ENCODE results near the gene MYPN.
"Not testable (repeated sequence)": the region's sequence is repeated elsewhere in the genome, so short reads cannot be mapped to it uniquely, and the experiment has no call there.

Gene MYPN

GRCh38 chr10:68233046-68233445 is 123.8 kb downstream of the MYPN start:
- DNase-seq (ENCODE audit: low read depth) = no peak

GRCh38 chr10:68235111-68235510 is 125.8 kb downstream of the MYPN start:
- no peak for DNase-seq (ENCODE audit: low read depth)

GRCh38 chr10:68235581-68235980 is 126.3 kb downstream of the MYPN start:
- no peak for DNase-seq (ENCODE audit: low read depth)

- no peak for DNase-seq (ENCODE audit: low read depth)
Observed at GRCh38 chr10:68237173-68237572, 127.9 kb downstream of the MYPN start.

GRCh38 chr10:68238371-68238770 is 129.1 kb downstream of the MYPN start:
- no peak for DNase-seq (ENCODE audit: low read depth)

- DNase-seq (ENCODE audit: low read depth) = no peak
Observed at GRCh38 chr10:68239069-68239468, 129.8 kb downstream of the MYPN start.

- no peak for DNase-seq (ENCODE audit: low read depth)
Observed at GRCh38 chr10:68239596-68240150, 130.4 kb downstream of the MYPN start.

GRCh38 chr10:68242051-68242450 is 132.8 kb downstream of the MYPN start:
- no peak for DNase-seq (ENCODE audit: low read depth)

- DNase-seq (ENCODE audit: low read depth) = not testable (repeated sequence)
Observed at GRCh38 chr10:68246397-68246796, 137.1 kb downstream of the MYPN start.

GRCh38 chr10:68247931-68248330 is 138.6 kb downstream of the MYPN start:
- no peak for DNase-seq (ENCODE audit: low read depth)

- DNase-seq (ENCODE audit: low read depth) = no peak
Observed at GRCh38 chr10:68249297-68249696, 140.0 kb downstream of the MYPN start.

- no peak for DNase-seq (ENCODE audit: low read depth)
Observed at GRCh38 chr10:68251151-68251550, 141.9 kb downstream of the MYPN start.

GRCh38 chr10:68251625-68252495 is 142.6 kb downstream of the MYPN start:
- no peak for DNase-seq (ENCODE audit: low read depth)

GRCh38 chr10:68253346-68253745 is 144.1 kb downstream of the MYPN start:
- DNase-seq (ENCODE audit: low read depth) = no peak

- DNase-seq (ENCODE audit: low read depth) = no peak
Observed at GRCh38 chr10:68261132-68261856, 152.0 kb downstream of the MYPN start.
